Medulla oblongata (tissue), 1 donor: ENCODE results near the gene HOXB13.
"Not testable (repeated sequence)": the region's sequence is repeated elsewhere in the genome, so short reads cannot be mapped to it uniquely, and the experiment has no call there.

ENCODE experiments used
- DNase-seq: peaks from one replicate; pipeline ENCODE4 v3.0.0-alpha.2; 2015; ENCODE audit errors: extremely low spot score

Gene HOXB13

GRCh38 chr17:48726114-48726915, 2.2 kb downstream of the HOXB13 start:
- no peak for DNase-seq

- DNase-seq, result no peak
Measured at GRCh38 chr17:48725288-48726064, 3.1 kb downstream of the HOXB13 start.

- no peak for DNase-seq
Measured at GRCh38 chr17:48725004-48725287, 3.6 kb downstream of the HOXB13 start.

GRCh38 chr17:48724251-48725003, 4.1 kb downstream of the HOXB13 start:
- DNase-seq, result peak; percentile 85

- no peak for DNase-seq
Measured at GRCh38 chr17:48723423-48724250, 4.9 kb downstream of the HOXB13 start.

GRCh38 chr17:48722915-48723422, 5.6 kb downstream of the HOXB13 start, which contains the start of gene PRAC2:
PRAC2 (plus strand) TSS chr17:48723185; CDS start chr17:48724411, 1,226 bp downstream.
- peak; percentile 28 for DNase-seq

GRCh38 chr17:48722201-48722907, 6.2 kb downstream of the HOXB13 start, which contains the start of gene PRAC1:
PRAC1 (minus strand) TSS chr17:48722518; CDS start chr17:48722392, 126 bp downstream.
- DNase-seq, result no peak

- DNase-seq, result no peak
Measured at GRCh38 chr17:48721009-48721402, 7.5 kb downstream of the HOXB13 start.

GRCh38 chr17:48720266-48721008, 8.1 kb downstream of the HOXB13 start:
- no peak for DNase-seq

GRCh38 chr17:48719642-48720265, 8.8 kb downstream of the HOXB13 start:
- no peak for DNase-seq

GRCh38 chr17:48718761-48719641, 9.5 kb downstream of the HOXB13 start:
- DNase-seq, result no peak

GRCh38 chr17:48718227-48718760, 10.3 kb downstream of the HOXB13 start:
- no peak for DNase-seq

GRCh38 chr17:48717367-48718226, 11.0 kb downstream of the HOXB13 start:
- no peak for DNase-seq

- not testable (repeated sequence) for DNase-seq
Measured at GRCh38 chr17:48716549-48716948, 12.0 kb downstream of the HOXB13 start.

- DNase-seq, result no peak
Measured at GRCh38 chr17:48715496-48716399, 12.8 kb downstream of the HOXB13 start.

GRCh38 chr17:48711128-48711527, 17.4 kb downstream of the HOXB13 start:
- no peak for DNase-seq
